GM12878 (cell line): Measurements from ENCODE around the gene AGAP2. TPM values are rescaled to one million over a fixed set of nuclear protein-coding genes. Genes with fewer than 3 reads are reported as not detected.

ENCODE experiments used
- ATAC-seq: fragments of 200-7000 bp; cut with Tn5 transposase; 3 replicates; pipeline ENCODE4 v1.9.1; 2020; ENCODE audit warnings: mild to moderate bottlenecking, moderate library complexity
- BruUV-seq: library from RNA; stranded (reverse); fragments of 400-500 nt; replicated peaks from 2 replicates; lab custom pipeline; 2021; lab: Mats Ljungman, UMichigan
- CTCF ChIA-PET: fragments of 300-600 bp; sonication (Branson Sonifier 250); formaldehyde crosslinking; extraction: SDS; loops from one replicate; lab custom pipeline; 2021; ENCODE audit warnings: inconsistent platforms; lab: Yijun Ruan, JAX
- POLR2A ChIA-PET: fragments of 350-600 bp; formaldehyde crosslinking; extraction: SDS; loops from one replicate; lab custom pipeline; 2021; ENCODE audit warnings: inconsistent platforms; lab: Charles Lee
- RAD21 ChIA-PET: fragments of 300-600 bp; sonication (Branson Sonifier 250); formaldehyde crosslinking; loops from one replicate; lab custom pipeline; 2023; ENCODE audit warnings: antibody characterized with exemption; ENCODE audit not compliant: unreplicated experiment; lab: Charles Lee
- SMC1A ChIA-PET: fragments of 300-600 bp; sonication (Branson Sonifier 250); formaldehyde crosslinking; loops from one replicate; lab custom pipeline; 2023; ENCODE audit not compliant: unreplicated experiment, uncharacterized antibody; lab: Charles Lee
- DNase-seq: peaks from one replicate; pipeline ENCODE4 v3.0.0-alpha.2; 2011; ENCODE audit warnings: low read depth, low spot score
- FAIRE-seq: peaks from 3 replicates; lab custom pipeline; 2011; peaks lifted over from hg19 to GRCh38; lab: Jason Lieb, UNC
- H2AFZ ChIP-seq: 2 replicates; pipeline ENCODE4 v1.6.0; 2011; ENCODE audit warnings: low read depth, low read length, control low read depth; ENCODE audit not compliant: control insufficient read depth
- H3K27ac ChIP-seq: 2 replicates; pipeline ENCODE4 v1.5.1; 2011; ENCODE audit warnings: control low read depth; ENCODE audit not compliant: control insufficient read depth, insufficient read depth
- H3K27me3 ChIP-seq, 2 experiments: replicated peaks in 1 of 2; 2 replicates each; pipeline versions ENCODE4 v1.6.0 to v1.6.1; 2011; ENCODE audit warnings: low read length in 1 of 2; ENCODE audit not compliant: control insufficient read depth in 2 of 2, insufficient read depth in 2 of 2
- H3K36me3 ChIP-seq, 2 experiments: 2 replicates each; pipeline ENCODE4 v1.5.1; 2011; ENCODE audit warnings: low read length in 1 of 2; ENCODE audit not compliant: control insufficient read depth in 2 of 2, insufficient read depth in 2 of 2
- H3K4me1 ChIP-seq: 2 replicates; pipeline ENCODE4 v1.6.1; 2011; ENCODE audit warnings: mild to moderate bottlenecking, low read length, moderate library complexity, mixed read lengths; ENCODE audit not compliant: control insufficient read depth, insufficient read depth
- H3K4me2 ChIP-seq: 2 replicates; pipeline ENCODE4 v1.6.0; 2011; ENCODE audit warnings: control low read depth; ENCODE audit not compliant: control insufficient read depth, insufficient read depth
- H3K4me3 ChIP-seq: fragments of 200-600 bp; sonication (generic); 2 replicates; pipeline ENCODE4 v1.5.1; 2016
- H3K79me2 ChIP-seq: 2 replicates; pipeline ENCODE4 v1.6.0; 2011; ENCODE audit warnings: low read length; ENCODE audit not compliant: control insufficient read depth, insufficient read depth
- H3K9ac ChIP-seq: 2 replicates; pipeline ENCODE4 v1.8.0; 2011; ENCODE audit warnings: low read length, control low read depth, mixed read lengths; ENCODE audit not compliant: control insufficient read depth, insufficient read depth
- H3K9me3 ChIP-seq: replicated peaks from 3 replicates; pipeline ENCODE4 v1.5.1; 2011; ENCODE audit warnings: mild to moderate bottlenecking, low read length; ENCODE audit not compliant: control insufficient read depth, insufficient read depth
- H4K20me1 ChIP-seq: 2 replicates; pipeline ENCODE4 v1.6.0; 2011; ENCODE audit not compliant: control insufficient read depth, insufficient read depth
- FOXK2 ChIP-seq: fragments of 450-650 bp; IDR thresholded peaks from 2 replicates; pipeline ENCODE4 v1.6.1; 2017; ENCODE audit warnings: mild to moderate bottlenecking, moderate library complexity
- JUNB ChIP-seq: IDR thresholded peaks from 2 replicates; pipeline ENCODE4 v1.6.1; 2016; ENCODE audit warnings: antibody characterized with exemption, mild to moderate bottlenecking
- ZBED1 ChIP-seq: IDR thresholded peaks from 2 replicates; pipeline ENCODE4 v1.6.1; 2016; ENCODE audit warnings: borderline replicate concordance
- ZNF217 ChIP-seq: fragments of 450-650 bp; IDR thresholded peaks from 2 replicates; pipeline ENCODE4 v1.6.1; 2017; ENCODE audit warnings: antibody characterized with exemption, mild to moderate bottlenecking
- ZNF24 ChIP-seq: fragments of 450-650 bp; IDR thresholded peaks from 2 replicates; pipeline ENCODE4 v1.6.1; 2017; ENCODE audit warnings: antibody characterized with exemption, mild to moderate bottlenecking
- WGBS: methylation state at CpG from one replicate; pipeline ENCODE4 v1.1.6; 2016; ENCODE audit warnings: low lambda C conversion rate; ENCODE audit not compliant: insufficient replicate concordance, insufficient coverage; ENCODE audit errors: missing lambda C conversion rate; 5-methylcytosine and 5-hydroxymethylcytosine counted together
- in situ Hi-C: fragments of 300-500 bp; cut with MboI; formaldehyde crosslinking; loops from 9 replicates; pipeline ENCODE4 v1.14.3; 2018; ENCODE audit warnings: mixed read lengths
- intact Hi-C: fragments of 100-400 bp; cut with micrococcal nuclease; formaldehyde crosslinking; loops from one replicate; pipeline ENCODE4 v1.14.2; 2022; ENCODE audit not compliant: unreplicated experiment
- polyA plus RNA-seq, 11 experiments: library from polyadenylated mRNA; depleted of rRNA in 4 of 11; unstranded in 6 of 11; stranded (reverse) in 5 of 11; fragments of >200 nt; fragmentation: Nextera tagmentation in 4 of 11; fragmentation: Illumina TruSeq in 1 of 11; extraction: Ambion mirVana in 4 of 11; extraction: Trizol in 1 of 11; gene quantifications; 1 replicate in 1 of 11; 2 replicates in 10 of 11; pipeline versions ENCODE4 v1.2.1 to v1.2.3, GENCODE V29; 2011 to 2016; ENCODE audit warnings: inconsistent platforms in 2 of 11, missing spikeins in 2 of 11, low read depth in 1 of 11
- total RNA-seq, 4 experiments: library from RNA; depleted of rRNA in 3 of 4; stranded (reverse); fragments of >200 nt in 3 of 4; fragmentation: Illumina TruSeq in 1 of 4; extraction: Trizol in 1 of 4; gene quantifications; 2 replicates each; pipeline versions ENCODE4 v1.2.1 to v1.2.3, GENCODE V29; 2013 to 2021
- TF ChIP-seq, protein P1 (sequence below): fragments of 450-650 bp; IDR thresholded peaks from 2 replicates; pipeline ENCODE4 v1.6.1; 2016; ENCODE audit warnings: mild to moderate bottlenecking
- TF ChIP-seq, protein P2 (sequence below): fragments of 450-650 bp; IDR thresholded peaks from 2 replicates; pipeline ENCODE4 v1.6.1; 2014; ENCODE audit warnings: mild to moderate bottlenecking
- TF ChIP-seq, protein P3 (sequence below): fragments of 150-350 bp; IDR thresholded peaks from 2 replicates; pipeline ENCODE4 v1.6.1; 2016; ENCODE audit warnings: low read depth, low read length

AGAP2 gene
- total and polyA plus RNA-seq, 10 of the 15 experiments (the other 5 are each of a cell fraction or from before 2014, with no cell fraction given), result 0.29 to 19.8 (median 11.0) TPM

DNA sequence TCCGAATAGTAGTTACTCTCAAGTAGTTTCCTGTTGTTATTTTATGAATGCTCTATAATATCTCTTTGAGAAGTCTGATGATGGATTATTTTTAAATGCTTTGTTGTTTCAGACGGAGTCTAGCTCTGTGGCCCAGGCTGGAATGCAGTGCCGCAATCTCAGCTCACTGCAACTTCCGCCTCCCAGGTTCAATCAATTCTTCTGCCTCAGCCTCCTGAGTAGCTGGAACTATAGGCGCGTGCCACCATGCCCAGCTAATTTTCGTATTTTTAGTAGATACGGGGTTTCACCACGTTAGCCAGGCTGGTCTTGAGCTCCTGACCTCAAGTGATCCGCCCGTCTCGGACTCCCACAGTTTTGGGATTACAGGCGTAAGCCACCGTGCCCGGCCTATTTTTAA is 46.0 kb downstream of the AGAP2 start (continued):
- TF ChIP-seq ZNF24 (no peak), JUNB (no peak), FOXK2 (no peak), ZBED1 (no peak), ZNF217 (no peak)
- TF ChIP-seq, protein P1, sequence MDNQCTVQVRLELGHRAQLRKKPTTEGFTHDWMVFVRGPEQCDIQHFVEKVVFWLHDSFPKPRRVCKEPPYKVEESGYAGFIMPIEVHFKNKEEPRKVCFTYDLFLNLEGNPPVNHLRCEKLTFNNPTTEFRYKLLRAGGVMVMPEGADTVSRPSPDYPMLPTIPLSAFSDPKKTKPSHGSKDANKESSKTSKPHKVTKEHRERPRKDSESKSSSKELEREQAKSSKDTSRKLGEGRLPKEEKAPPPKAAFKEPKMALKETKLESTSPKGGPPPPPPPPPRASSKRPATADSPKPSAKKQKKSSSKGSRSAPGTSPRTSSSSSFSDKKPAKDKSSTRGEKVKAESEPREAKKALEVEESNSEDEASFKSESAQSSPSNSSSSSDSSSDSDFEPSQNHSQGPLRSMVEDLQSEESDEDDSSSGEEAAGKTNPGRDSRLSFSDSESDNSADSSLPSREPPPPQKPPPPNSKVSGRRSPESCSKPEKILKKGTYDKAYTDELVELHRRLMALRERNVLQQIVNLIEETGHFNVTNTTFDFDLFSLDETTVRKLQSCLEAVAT, result no peak

DNA sequence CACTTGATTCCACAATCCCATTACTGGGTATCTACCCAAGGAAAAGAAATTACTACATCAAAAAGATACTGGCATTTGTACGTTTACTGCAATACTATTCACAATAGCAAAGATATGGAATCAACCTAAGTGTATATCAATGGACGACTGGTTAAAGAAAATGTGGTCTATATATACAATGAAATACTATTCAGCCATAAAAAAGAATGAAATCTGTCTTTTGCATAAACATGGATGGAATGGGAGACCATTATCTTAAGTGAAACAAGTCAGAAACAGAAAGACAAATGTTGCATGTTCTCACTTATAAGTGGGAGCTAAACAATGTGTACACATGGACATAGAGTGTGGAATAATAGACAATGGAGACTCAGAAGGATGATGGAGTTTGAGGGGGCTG is 49.6 kb downstream of the AGAP2 start:
- no TSS peak for BruUV-seq
- 25% methylated on average over 2 of the region's 2 CpGs for WGBS
- RAD21 ChIA-PET, result no interaction called here
- TF ChIP-seq, protein P2, sequence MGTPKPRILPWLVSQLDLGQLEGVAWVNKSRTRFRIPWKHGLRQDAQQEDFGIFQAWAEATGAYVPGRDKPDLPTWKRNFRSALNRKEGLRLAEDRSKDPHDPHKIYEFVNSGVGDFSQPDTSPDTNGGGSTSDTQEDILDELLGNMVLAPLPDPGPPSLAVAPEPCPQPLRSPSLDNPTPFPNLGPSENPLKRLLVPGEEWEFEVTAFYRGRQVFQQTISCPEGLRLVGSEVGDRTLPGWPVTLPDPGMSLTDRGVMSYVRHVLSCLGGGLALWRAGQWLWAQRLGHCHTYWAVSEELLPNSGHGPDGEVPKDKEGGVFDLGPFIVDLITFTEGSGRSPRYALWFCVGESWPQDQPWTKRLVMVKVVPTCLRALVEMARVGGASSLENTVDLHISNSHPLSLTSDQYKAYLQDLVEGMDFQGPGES, result no peak
- TF ChIP-seq, protein P3, sequence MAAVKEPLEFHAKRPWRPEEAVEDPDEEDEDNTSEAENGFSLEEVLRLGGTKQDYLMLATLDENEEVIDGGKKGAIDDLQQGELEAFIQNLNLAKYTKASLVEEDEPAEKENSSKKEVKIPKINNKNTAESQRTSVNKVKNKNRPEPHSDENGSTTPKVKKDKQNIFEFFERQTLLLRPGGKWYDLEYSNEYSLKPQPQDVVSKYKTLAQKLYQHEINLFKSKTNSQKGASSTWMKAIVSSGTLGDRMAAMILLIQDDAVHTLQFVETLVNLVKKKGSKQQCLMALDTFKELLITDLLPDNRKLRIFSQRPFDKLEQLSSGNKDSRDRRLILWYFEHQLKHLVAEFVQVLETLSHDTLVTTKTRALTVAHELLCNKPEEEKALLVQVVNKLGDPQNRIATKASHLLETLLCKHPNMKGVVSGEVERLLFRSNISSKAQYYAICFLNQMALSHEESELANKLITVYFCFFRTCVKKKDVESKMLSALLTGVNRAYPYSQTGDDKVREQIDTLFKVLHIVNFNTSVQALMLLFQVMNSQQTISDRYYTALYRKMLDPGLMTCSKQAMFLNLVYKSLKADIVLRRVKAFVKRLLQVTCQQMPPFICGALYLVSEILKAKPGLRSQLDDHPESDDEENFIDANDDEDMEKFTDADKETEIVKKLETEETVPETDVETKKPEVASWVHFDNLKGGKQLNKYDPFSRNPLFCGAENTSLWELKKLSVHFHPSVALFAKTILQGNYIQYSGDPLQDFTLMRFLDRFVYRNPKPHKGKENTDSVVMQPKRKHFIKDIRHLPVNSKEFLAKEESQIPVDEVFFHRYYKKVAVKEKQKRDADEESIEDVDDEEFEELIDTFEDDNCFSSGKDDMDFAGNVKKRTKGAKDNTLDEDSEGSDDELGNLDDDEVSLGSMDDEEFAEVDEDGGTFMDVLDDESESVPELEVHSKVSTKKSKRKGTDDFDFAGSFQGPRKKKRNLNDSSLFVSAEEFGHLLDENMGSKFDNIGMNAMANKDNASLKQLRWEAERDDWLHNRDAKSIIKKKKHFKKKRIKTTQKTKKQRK, result no peak
- H3K4me1 ChIP-seq, result no peaks in the 10 kb centered on the region; the same call in 1 of the 2 replicates
- H3K27ac ChIP-seq, result no peak overlapping the region
- H3K9ac ChIP-seq, result no peak overlapping the region
- ATAC-seq (no peak), DNase-seq (no peak), FAIRE-seq (no peak)
- no peak overlapping the region for H2AFZ ChIP-seq
- H3K79me2 ChIP-seq, result peaks cover under 1% of the 10 kb centered on the region
- intact Hi-C loops (no loop called here), in situ Hi-C loops (no loop called here)
- H3K4me2 ChIP-seq, result no peak overlapping the region
- H3K9me3 ChIP-seq, result no peaks in the 10 kb centered on the region
- H3K4me3 ChIP-seq, result no peak overlapping the region
- H4K20me1 ChIP-seq, result no peaks in the 10 kb centered on the region
- H3K36me3 ChIP-seq, result no peaks in the 10 kb centered on the region
- POLR2A ChIA-PET, result no interaction called here
- SMC1A ChIA-PET, result no interaction called here
- CTCF ChIA-PET, result no interaction called here
- H3K27me3 ChIP-seq, result no peaks in the 10 kb centered on the region; a peak in 1 of 4 replicates
